GM12878 (cell line): ENCODE data around the gene SNAPIN. TPM values are rescaled to one million over a fixed set of nuclear protein-coding genes. Genes with fewer than 3 reads are reported as not detected.

ENCODE experiments used
- BACH1 ChIP-seq: fragments of 450-650 bp; IDR thresholded peaks from 2 replicates; pipeline ENCODE4 v1.6.1; 2017; ENCODE audit warnings: mild to moderate bottlenecking, borderline replicate concordance
- BHLHE40 ChIP-seq, 2 experiments: fragments of 450-650 bp in 1 of 2; IDR thresholded peaks; 2 replicates each; pipeline ENCODE4 v1.6.1; 2011 to 2017; ENCODE audit warnings: low read depth in 2 of 2, borderline replicate concordance in 1 of 2, improper control_type of control experiment in 1 of 2, low read length in 1 of 2, mild to moderate bottlenecking in 1 of 2
- CBFB ChIP-seq: IDR thresholded peaks from 2 replicates; pipeline ENCODE4 v1.6.1; 2016; ENCODE audit warnings: antibody characterized with exemption, low read depth
- EP300 ChIP-seq, 2 experiments: fragments of 150-350 bp in 1 of 2; IDR thresholded peaks; 2 replicates each; pipeline ENCODE4 v1.6.1; 2011 to 2012; ENCODE audit warnings: low read depth in 2 of 2, low read length in 2 of 2, borderline replicate concordance in 1 of 2, improper control_type of control experiment in 1 of 2, inconsistent platforms in 1 of 2; ENCODE audit not compliant: control insufficient read depth in 1 of 2
- LARP7 ChIP-seq: fragments of 450-650 bp; IDR thresholded peaks from 2 replicates; pipeline ENCODE4 v1.6.1; 2017; ENCODE audit warnings: mild to moderate bottlenecking
- MXI1 ChIP-seq: fragments of 150-350 bp; IDR thresholded peaks from 2 replicates; pipeline ENCODE4 v1.6.1; 2011; ENCODE audit warnings: low read depth, mild to moderate bottlenecking, inconsistent platforms, low read length, improper control_type of control experiment
- MYB ChIP-seq: fragments of 150-350 bp; IDR thresholded peaks from 2 replicates; pipeline ENCODE4 v1.6.1; 2014; ENCODE audit warnings: mild to moderate bottlenecking, low read depth, low read length, borderline replicate concordance
- NBN ChIP-seq: fragments of 450-650 bp; IDR thresholded peaks from 2 replicates; pipeline ENCODE4 v1.6.1; 2016
- NR2C1 ChIP-seq: fragments of 450-650 bp; IDR thresholded peaks from 2 replicates; pipeline ENCODE4 v1.6.1; 2017; ENCODE audit warnings: antibody characterized with exemption, mild to moderate bottlenecking, moderate library complexity
- PAX8 ChIP-seq: fragments of 450-650 bp; IDR thresholded peaks from 2 replicates; pipeline ENCODE4 v1.6.1; 2017; ENCODE audit warnings: mild to moderate bottlenecking, moderate library complexity
- SIX5 ChIP-seq: IDR thresholded peaks from 2 replicates; pipeline ENCODE4 v1.6.1; 2011; ENCODE audit warnings: mild to moderate bottlenecking, low read depth, low read length, moderate library complexity; ENCODE audit not compliant: severe bottlenecking
- STAT3 ChIP-seq: IDR thresholded peaks from 2 replicates; pipeline ENCODE4 v1.6.1; 2011; ENCODE audit warnings: low read depth, low read length, improper control_type of control experiment
- TARDBP ChIP-seq: IDR thresholded peaks from 2 replicates; pipeline ENCODE4 v1.6.1; 2016; ENCODE audit warnings: borderline replicate concordance
- TCF7 ChIP-seq: IDR thresholded peaks from 2 replicates; pipeline ENCODE4 v1.6.1; 2014; ENCODE audit warnings: antibody characterized with exemption, borderline replicate concordance
- ZNF274 ChIP-seq: IDR thresholded peaks from one replicate; pipeline ENCODE4 v1.8.0; 2011; ENCODE audit not compliant: insufficient read length, insufficient read depth
- polyA plus RNA-seq, 11 experiments: library from polyadenylated mRNA; depleted of rRNA in 4 of 11; unstranded in 6 of 11; stranded (reverse) in 5 of 11; fragments of >200 nt; fragmentation: Nextera tagmentation in 4 of 11; fragmentation: Illumina TruSeq in 1 of 11; extraction: Ambion mirVana in 4 of 11; extraction: Trizol in 1 of 11; gene quantifications; 1 replicate in 1 of 11; 2 replicates in 10 of 11; pipeline versions ENCODE4 v1.2.1 to v1.2.3, GENCODE V29; 2011 to 2016; ENCODE audit warnings: inconsistent platforms in 2 of 11, missing spikeins in 2 of 11, low read depth in 1 of 11
- total RNA-seq, 4 experiments: library from RNA; depleted of rRNA in 3 of 4; stranded (reverse); fragments of >200 nt in 3 of 4; fragmentation: Illumina TruSeq in 1 of 4; extraction: Trizol in 1 of 4; gene quantifications; 2 replicates each; pipeline versions ENCODE4 v1.2.1 to v1.2.3, GENCODE V29; 2013 to 2021
- TF ChIP-seq, protein P1 (sequence below): IDR thresholded peaks from 2 replicates; pipeline ENCODE4 v1.6.1; 2011; ENCODE audit warnings: mild to moderate bottlenecking, low read depth, low read length, moderate library complexity; ENCODE audit not compliant: insufficient replicate concordance
- TF ChIP-seq, protein P2 (sequence below): fragments of 450-650 bp; formaldehyde crosslinking; IDR thresholded peaks from 2 replicates; pipeline ENCODE4 v1.4.0; 2022; ENCODE audit warnings: mild to moderate bottlenecking, moderate library complexity
- TF ChIP-seq, protein P3 (sequence below): fragments of 450-650 bp; formaldehyde crosslinking; IDR thresholded peaks from 2 replicates; pipeline ENCODE4 v1.4.0; 2020; ENCODE audit warnings: mild to moderate bottlenecking, moderate library complexity

The SNAPIN gene
- total and polyA plus RNA-seq, 10 of the 15 experiments (the other 5 are each of a cell fraction or from before 2014, with no cell fraction given): 12.4 to 78.1 (median 38.6) TPM

DNA sequence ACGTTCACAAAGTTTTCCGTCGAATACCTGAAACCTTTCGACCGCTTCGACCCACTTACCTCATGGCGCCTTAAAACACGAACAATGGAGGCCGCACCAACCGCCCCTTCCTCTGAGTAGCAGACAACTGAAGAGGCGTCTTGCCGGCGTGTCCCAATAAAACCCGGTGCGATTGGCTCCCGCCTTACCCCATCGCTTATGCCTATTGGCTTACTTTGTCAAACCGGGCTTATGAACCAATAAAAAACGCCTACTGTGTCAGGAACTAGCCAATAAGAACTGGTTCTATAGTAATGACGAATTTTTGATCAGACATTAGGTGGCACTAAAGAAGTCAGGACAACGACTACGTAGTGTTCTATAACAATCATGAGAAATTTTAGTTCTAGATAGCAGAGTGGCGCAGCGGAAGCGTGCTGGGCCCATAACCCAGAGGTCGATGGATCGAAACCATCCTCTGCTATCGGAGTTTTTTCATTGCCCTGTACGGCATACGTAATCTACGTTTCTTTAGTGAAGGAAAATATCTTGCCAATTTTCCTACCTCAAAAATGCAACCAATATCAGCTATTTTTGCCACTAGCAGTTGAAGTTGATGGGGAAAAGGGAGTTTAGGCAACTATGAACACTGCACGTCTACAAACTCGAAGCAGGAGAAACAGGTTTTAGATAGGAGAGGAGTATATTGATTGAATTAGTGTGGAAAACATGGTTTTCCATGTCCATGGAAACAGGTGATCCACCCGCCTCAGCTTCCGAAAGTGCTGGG lies 12.5 kb downstream of the SNAPIN start, which contains the start of gene ILF2 (continued):
- TF ChIP-seq, protein P1, sequence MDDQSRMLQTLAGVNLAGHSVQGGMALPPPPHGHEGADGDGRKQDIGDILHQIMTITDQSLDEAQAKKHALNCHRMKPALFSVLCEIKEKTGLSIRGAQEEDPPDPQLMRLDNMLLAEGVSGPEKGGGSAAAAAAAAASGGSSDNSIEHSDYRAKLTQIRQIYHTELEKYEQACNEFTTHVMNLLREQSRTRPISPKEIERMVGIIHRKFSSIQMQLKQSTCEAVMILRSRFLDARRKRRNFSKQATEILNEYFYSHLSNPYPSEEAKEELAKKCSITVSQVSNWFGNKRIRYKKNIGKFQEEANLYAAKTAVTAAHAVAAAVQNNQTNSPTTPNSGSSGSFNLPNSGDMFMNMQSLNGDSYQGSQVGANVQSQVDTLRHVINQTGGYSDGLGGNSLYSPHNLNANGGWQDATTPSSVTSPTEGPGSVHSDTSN: no peak
- TF ChIP-seq MYB: no peak
- peak; percentile 70 for TF ChIP-seq NBN
- peak in 1 of 2 experiments; percentile 83; a peak in 1 of 4 replicates for TF ChIP-seq EP300 (IDR thresholded peaks at IDR 0.05; ENCODE audit: borderline replicate concordance in 1 of 2, control insufficient read depth in 1 of 2, low read depth in 2 of 2, low read length in 2 of 2)
- TF ChIP-seq BACH1: no peak
- peak; percentile 97 for TF ChIP-seq TARDBP
- TF ChIP-seq MXI1: peak; percentile 83; the same call in 1 of the 2 replicates
- no peak; the same call in 1 of the 2 replicates for TF ChIP-seq LARP7
- no peak for TF ChIP-seq SIX5
- TF ChIP-seq TCF7: no peak; the same call in 1 of the 2 replicates
- TF ChIP-seq CBFB: peak; percentile 44; the same call in 1 of the 2 replicates
- TF ChIP-seq, protein P2, sequence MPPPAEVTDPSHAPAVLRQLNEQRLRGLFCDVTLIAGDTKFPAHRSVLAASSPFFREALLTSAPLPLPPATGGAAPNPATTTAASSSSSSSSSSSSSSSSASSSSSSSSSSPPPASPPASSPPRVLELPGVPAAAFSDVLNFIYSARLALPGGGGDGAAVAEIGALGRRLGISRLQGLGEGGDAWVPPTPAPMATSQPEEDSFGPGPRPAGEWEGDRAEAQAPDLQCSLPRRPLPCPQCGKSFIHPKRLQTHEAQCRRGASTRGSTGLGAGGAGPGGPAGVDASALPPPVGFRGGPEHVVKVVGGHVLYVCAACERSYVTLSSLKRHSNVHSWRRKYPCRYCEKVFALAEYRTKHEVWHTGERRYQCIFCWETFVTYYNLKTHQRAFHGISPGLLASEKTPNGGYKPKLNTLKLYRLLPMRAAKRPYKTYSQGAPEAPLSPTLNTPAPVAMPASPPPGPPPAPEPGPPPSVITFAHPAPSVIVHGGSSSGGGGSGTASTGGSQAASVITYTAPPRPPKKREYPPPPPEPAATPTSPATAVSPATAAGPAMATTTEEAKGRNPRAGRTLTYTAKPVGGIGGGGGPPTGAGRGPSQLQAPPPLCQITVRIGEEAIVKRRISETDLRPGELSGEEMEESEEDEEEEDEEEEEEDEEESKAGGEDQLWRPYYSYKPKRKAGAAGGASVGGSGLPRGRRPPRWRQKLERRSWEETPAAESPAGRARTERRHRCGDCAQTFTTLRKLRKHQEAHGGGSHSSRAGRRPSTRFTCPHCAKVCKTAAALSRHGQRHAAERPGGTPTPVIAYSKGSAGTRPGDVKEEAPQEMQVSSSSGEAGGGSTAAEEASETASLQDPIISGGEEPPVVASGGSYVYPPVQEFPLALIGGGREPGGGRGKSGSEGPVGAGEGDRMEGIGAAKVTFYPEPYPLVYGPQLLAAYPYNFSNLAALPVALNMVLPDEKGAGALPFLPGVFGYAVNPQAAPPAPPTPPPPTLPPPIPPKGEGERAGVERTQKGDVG (CRISPR knock-in tag): no peak
- no peak for TF ChIP-seq NR2C1
- TF ChIP-seq BHLHE40 (IDR thresholded peaks at IDR 0.05; ENCODE audit: borderline replicate concordance in 1 of 2, low read depth in 2 of 2, low read length in 1 of 2): peak; percentile 15 to 52; a peak in 1 of 4 replicates
- 0 out of 2 replicates have a peak, but pooled peaks have one; percentile 80 for TF ChIP-seq PAX8
- TF ChIP-seq, protein P3, sequence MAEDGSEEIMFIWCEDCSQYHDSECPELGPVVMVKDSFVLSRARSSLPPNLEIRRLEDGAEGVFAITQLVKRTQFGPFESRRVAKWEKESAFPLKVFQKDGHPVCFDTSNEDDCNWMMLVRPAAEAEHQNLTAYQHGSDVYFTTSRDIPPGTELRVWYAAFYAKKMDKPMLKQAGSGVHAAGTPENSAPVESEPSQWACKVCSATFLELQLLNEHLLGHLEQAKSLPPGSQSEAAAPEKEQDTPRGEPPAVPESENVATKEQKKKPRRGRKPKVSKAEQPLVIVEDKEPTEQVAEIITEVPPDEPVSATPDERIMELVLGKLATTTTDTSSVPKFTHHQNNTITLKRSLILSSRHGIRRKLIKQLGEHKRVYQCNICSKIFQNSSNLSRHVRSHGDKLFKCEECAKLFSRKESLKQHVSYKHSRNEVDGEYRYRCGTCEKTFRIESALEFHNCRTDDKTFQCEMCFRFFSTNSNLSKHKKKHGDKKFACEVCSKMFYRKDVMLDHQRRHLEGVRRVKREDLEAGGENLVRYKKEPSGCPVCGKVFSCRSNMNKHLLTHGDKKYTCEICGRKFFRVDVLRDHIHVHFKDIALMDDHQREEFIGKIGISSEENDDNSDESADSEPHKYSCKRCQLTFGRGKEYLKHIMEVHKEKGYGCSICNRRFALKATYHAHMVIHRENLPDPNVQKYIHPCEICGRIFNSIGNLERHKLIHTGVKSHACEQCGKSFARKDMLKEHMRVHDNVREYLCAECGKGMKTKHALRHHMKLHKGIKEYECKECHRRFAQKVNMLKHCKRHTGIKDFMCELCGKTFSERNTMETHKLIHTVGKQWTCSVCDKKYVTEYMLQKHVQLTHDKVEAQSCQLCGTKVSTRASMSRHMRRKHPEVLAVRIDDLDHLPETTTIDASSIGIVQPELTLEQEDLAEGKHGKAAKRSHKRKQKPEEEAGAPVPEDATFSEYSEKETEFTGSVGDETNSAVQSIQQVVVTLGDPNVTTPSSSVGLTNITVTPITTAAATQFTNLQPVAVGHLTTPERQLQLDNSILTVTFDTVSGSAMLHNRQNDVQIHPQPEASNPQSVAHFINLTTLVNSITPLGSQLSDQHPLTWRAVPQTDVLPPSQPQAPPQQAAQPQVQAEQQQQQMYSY: no peak
- TF ChIP-seq STAT3: no peak
- TF ChIP-seq ZNF274: no peak
